Upper lobe of left lung (tissue), 6 donors: ENCODE measurements around the gene DNAH1. TPM values are rescaled to one million over a fixed set of nuclear protein-coding genes. Genes with fewer than 3 reads are reported as not detected.
A peak's percentile ranks its signal among the peaks of the same experiment; 100 is the strongest.

Experiments
- ATAC-seq, 2 donors: fragments of 200-7000 bp; cut with Tn5 transposase; one replicate each; pipeline ENCODE4 v1.9.1; 2022; ENCODE audit warnings: mild to moderate bottlenecking in 2 of 2, moderate library complexity in 2 of 2; ENCODE audit not compliant: low FRiP score in 2 of 2
- DNase-seq, 2 donors: peaks; one replicate each; pipeline ENCODE4 v3.0.0-alpha.2; 2019 to 2020
- H3K27ac ChIP-seq, 4 donors: fragments of 200-600 bp; sonication (generic); one replicate each; pipeline ENCODE4 v1.5.1; 2016 to 2019
- H3K27me3 ChIP-seq, 4 donors: fragments of 200-600 bp; sonication (generic); one replicate each; pipeline ENCODE4 v1.5.1; 2017 to 2019
- H3K36me3 ChIP-seq, 4 donors: fragments of 200-600 bp; sonication (generic); one replicate each; pipeline ENCODE4 v1.5.1; 2016 to 2019
- H3K4me1 ChIP-seq, 4 donors: fragments of 200-600 bp; sonication (generic); one replicate each; pipeline ENCODE4 v1.5.1; 2018 to 2019
- H3K4me3 ChIP-seq, 4 donors: fragments of 200-600 bp; sonication (generic); one replicate each; pipeline ENCODE4 v1.5.1; 2017 to 2019; ENCODE audit warnings: mild to moderate bottlenecking in 2 of 4, moderate library complexity in 1 of 4
- H3K9me3 ChIP-seq, 4 donors: fragments of 200-600 bp; sonication (generic); one replicate each; pipeline ENCODE4 v1.5.1; 2018 to 2019
- CTCF ChIP-seq, 6 experiments: fragments of 450-650 bp in 4 of 6; fragments of 200-600 bp in 2 of 6; sonication (generic) in 2 of 6; IDR thresholded peaks; one replicate each; pipeline ENCODE4 v1.5.1; 2016 to 2019; ENCODE audit warnings: antibody characterized with exemption in 6 of 6
- EP300 ChIP-seq, 4 donors: sonication (generic); formaldehyde crosslinking; IDR thresholded peaks; one replicate each; pipeline ENCODE4 v1.5.1; 2017; ENCODE audit warnings: antibody characterized with exemption in 4 of 4, control low read depth in 2 of 4
- POLR2A ChIP-seq, 4 donors: fragments of 450-650 bp; IDR thresholded peaks; one replicate each; pipeline ENCODE4 v1.5.1; 2016 to 2017; ENCODE audit warnings: antibody characterized with exemption in 4 of 4, mild to moderate bottlenecking in 2 of 4
- POLR2AphosphoS5 ChIP-seq, 2 donors: sonication (generic); formaldehyde crosslinking; IDR thresholded peaks; one replicate each; pipeline ENCODE4 v1.5.1; 2017; ENCODE audit warnings: antibody characterized with exemption in 2 of 2
- WGBS, 2 donors: methylation state at CpG; one replicate each; pipeline ENCODE4 v1.1.5; 2017 to 2018; 5-methylcytosine and 5-hydroxymethylcytosine counted together
- total RNA-seq, 6 donors: library from RNA; depleted of rRNA in 4 of 6; stranded (reverse); fragments of >200 nt in 4 of 6; gene quantifications; one replicate each; pipeline versions ENCODE4 v1.1.0 to v1.2.1, GENCODE V29; 2016 to 2021
- donor health status: DM: no; HTN: no; CAD: no; lungs with moderate emphysema.
- donor health status: DM: no; HTN: yes; CAD: no; lungs with severe emphysema.

DNAH1 gene
- total RNA-seq, 6 donors from 2014 or later = 10.8 to 67.1 (median 22.4) TPM

GRCh38 chr3:52408466-52408865 is 92.3 kb downstream of the DNAH1 start:
- 89 to 93% methylated on average over 8 of the region's 8 CpGs for WGBS, 2 donors
- H3K27ac ChIP-seq = peak overlapping the region in 1 of 4 donors; percentile 98
- peak overlapping the region in 1 of 4 donors; percentile 86 for H3K4me3 ChIP-seq
- TF ChIP-seq POLR2A (IDR thresholded peaks at IDR 0.05) (no peak), EP300 (IDR thresholded peaks at IDR 0.05) (no peak), POLR2AphosphoS5 (IDR thresholded peaks at IDR 0.05) (no peak)
- ATAC-seq (no peak), DNase-seq (no peak)
- H3K9me3 ChIP-seq = no peaks in the 10 kb centered on the region
- H3K27me3 ChIP-seq = no peaks in the 10 kb centered on the region
- H3K4me1 ChIP-seq = peaks cover 31 to 44% (median 33%) of the 10 kb centered on the region in 4 donors
- H3K36me3 ChIP-seq = peaks cover 14 to 52% (median 44%) of the 10 kb centered on the region in 4 donors

GRCh38 chr3:52415800-52416199 is 99.7 kb downstream of the DNAH1 start:
- 69 to 70% methylated on average over 3 of the region's 3 CpGs for WGBS, 2 donors
- no peak for DNase-seq
- ATAC-seq = no peak
- TF ChIP-seq CTCF (IDR thresholded peaks at IDR 0.05) = no peak
- Histone ChIP-seq H3K27ac (no peak overlapping the region), H3K4me3 (no peak overlapping the region), H3K9me3 (no peaks in the 10 kb centered on the region), H3K27me3 (no peaks in the 10 kb centered on the region), H3K4me1 (peaks cover 14 to 22% (median 18%) of the 10 kb centered on the region in 4 donors), H3K36me3 (peaks cover 0 to 2% (median 0%) of the 10 kb centered on the region in 4 donors)

- WGBS, 2 donors = 75 to 85% methylated on average over 2 of the region's 2 CpGs
- Histone ChIP-seq H3K4me3 (no peak overlapping the region), H3K4me1 (no peaks in the 10 kb centered on the region), H3K27ac (no peak overlapping the region), H3K27me3 (no peaks in the 10 kb centered on the region), H3K9me3 (no peaks in the 10 kb centered on the region), H3K36me3 (peaks cover 0 to 3% (median 0%) of the 10 kb centered on the region in 4 donors)
- no peak for DNase-seq
- TF ChIP-seq CTCF (IDR thresholded peaks at IDR 0.05) = no peak
- no peak for TF ChIP-seq EP300 (IDR thresholded peaks at IDR 0.05)
- TF ChIP-seq POLR2A (IDR thresholded peaks at IDR 0.05) = no peak
- no peak for TF ChIP-seq POLR2AphosphoS5 (IDR thresholded peaks at IDR 0.05)
- no peak for ATAC-seq
These were observed 104.3 kb downstream of the DNAH1 start for GRCh38 chr3:52420388-52420787.

- WGBS, 2 donors = 90 to 93% methylated on average over 3 of the region's 3 CpGs
- DNase-seq (no peak), ATAC-seq (no peak)
- H3K4me1 ChIP-seq = no peaks in the 10 kb centered on the region
- peaks cover 0 to 3% (median 0%) of the 10 kb centered on the region in 4 donors for H3K36me3 ChIP-seq
- no peak overlapping the region for H3K4me3 ChIP-seq
- no peaks in the 10 kb centered on the region for H3K27me3 ChIP-seq
- TF ChIP-seq POLR2AphosphoS5 (IDR thresholded peaks at IDR 0.05) (no peak), EP300 (IDR thresholded peaks at IDR 0.05) (no peak), POLR2A (IDR thresholded peaks at IDR 0.05) (no peak), CTCF (IDR thresholded peaks at IDR 0.05) (no peak)
- no peak overlapping the region for H3K27ac ChIP-seq
- no peaks in the 10 kb centered on the region for H3K9me3 ChIP-seq
These were observed 106.5 kb downstream of the DNAH1 start for GRCh38 chr3:52422669-52423068.

GRCh38 chr3:52423173-52423572 is 107.1 kb downstream of the DNAH1 start:
- no peaks in the 10 kb centered on the region for H3K4me1 ChIP-seq
- no peaks in the 10 kb centered on the region for H3K9me3 ChIP-seq
- DNase-seq (no peak), ATAC-seq (peak in 1 of 2 donors; percentile 26)
- 60 to 69% methylated on average over 5 of the region's 5 CpGs for WGBS, 2 donors
- H3K4me3 ChIP-seq = no peak overlapping the region
- H3K27me3 ChIP-seq = no peaks in the 10 kb centered on the region
- no peak for TF ChIP-seq CTCF (IDR thresholded peaks at IDR 0.05)
- no peak overlapping the region for H3K27ac ChIP-seq
- peaks cover 0 to 3% (median 0%) of the 10 kb centered on the region in 4 donors for H3K36me3 ChIP-seq
